Measurements from ENCODE around the gene GMDS. TPM values are rescaled to one million over a fixed set of nuclear protein-coding genes. Genes with fewer than 3 reads are reported as not detected.

GMDS gene
- total RNA-seq, 1 donor from 2014 or later = 30.1 TPM

- ATAC-seq (ENCODE audit: low read depth) (no peak), DNase-seq (no peak)
- Mint-ChIP-seq H3K36me3 (ENCODE audit: low read depth) (peaks cover 10% of the 10 kb centered on the region), H3K27me3 (no peaks in the 10 kb centered on the region), H3K9me3 (peaks cover 19% of the 10 kb centered on the region), H3K4me3 (no peak overlapping the region), H3K4me1 (no peaks in the 10 kb centered on the region), H3K27ac (no peak overlapping the region)
- ChIA-PET CTCF (no interaction called here), POLR2A (interaction anchor here (0.7 kb wide), 1 partner anchor 141 kb away, joined by 3 read pairs; no protein-coding TSS in a partner anchor)
- intact Hi-C loops (cut with micrococcal nuclease) = no loop called here
- no peak for TF ChIP-seq CTCF (IDR thresholded peaks at IDR 0.05)
Observed at GRCh38 chr6:1749041-1749440, 496.4 kb downstream of the GMDS start.

- Mint-ChIP-seq H3K4me1 (no peaks in the 10 kb centered on the region), H3K27me3 (no peaks in the 10 kb centered on the region)
- intact Hi-C loops (cut with micrococcal nuclease) = no loop called here
Observed at GRCh38 chr6:1747531-1747930, 497.9 kb downstream of the GMDS start.

DNA sequence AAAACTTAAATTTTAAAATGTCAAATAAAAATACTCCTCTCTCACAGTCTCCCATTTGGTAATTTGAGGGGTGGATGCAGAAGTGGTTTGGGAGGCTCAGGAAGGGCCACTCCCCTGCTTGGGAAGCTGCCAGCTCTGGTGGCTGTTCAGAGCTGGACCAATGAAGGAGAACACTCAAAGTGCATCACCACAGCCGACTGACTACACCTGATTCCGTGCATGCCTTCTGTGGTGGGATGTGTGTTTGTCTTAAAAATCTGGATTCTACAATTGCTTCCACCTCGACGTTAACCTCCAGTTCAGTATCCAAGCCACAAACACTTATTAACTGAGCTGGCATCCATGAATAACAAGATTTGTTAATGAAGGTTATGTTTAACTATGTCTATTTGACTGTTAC lies 498.4 kb downstream of the GMDS start:
- Mint-ChIP-seq H3K4me1 (no peaks in the 10 kb centered on the region), H3K27me3 (no peaks in the 10 kb centered on the region), H3K4me3 (no peak overlapping the region), H3K9me3 (peaks cover 3% of the 10 kb centered on the region), H3K27ac (no peak overlapping the region), H3K36me3 (ENCODE audit: low read depth) (peaks cover 3% of the 10 kb centered on the region)
- ATAC-seq (ENCODE audit: low read depth) (no peak), DNase-seq (no peak)
- ChIA-PET CTCF (no interaction called here), POLR2A (no interaction called here)
- no peak for TF ChIP-seq CTCF (IDR thresholded peaks at IDR 0.05)
- intact Hi-C loops (cut with micrococcal nuclease) = no loop called here

More at GRCh38 chr6:1747531-1747930, 497.9 kb downstream of the GMDS start:
- CTCF ChIA-PET = no interaction called here
- Mint-ChIP-seq H3K27ac (no peak overlapping the region), H3K9me3 (peaks cover 9% of the 10 kb centered on the region), H3K4me3 (no peak overlapping the region), H3K36me3 (ENCODE audit: low read depth) (peaks cover 7% of the 10 kb centered on the region)
- no peak for TF ChIP-seq CTCF (IDR thresholded peaks at IDR 0.05)
- DNase-seq (no peak), ATAC-seq (ENCODE audit: low read depth) (no peak)
- POLR2A ChIA-PET = no interaction called here

DNA sequence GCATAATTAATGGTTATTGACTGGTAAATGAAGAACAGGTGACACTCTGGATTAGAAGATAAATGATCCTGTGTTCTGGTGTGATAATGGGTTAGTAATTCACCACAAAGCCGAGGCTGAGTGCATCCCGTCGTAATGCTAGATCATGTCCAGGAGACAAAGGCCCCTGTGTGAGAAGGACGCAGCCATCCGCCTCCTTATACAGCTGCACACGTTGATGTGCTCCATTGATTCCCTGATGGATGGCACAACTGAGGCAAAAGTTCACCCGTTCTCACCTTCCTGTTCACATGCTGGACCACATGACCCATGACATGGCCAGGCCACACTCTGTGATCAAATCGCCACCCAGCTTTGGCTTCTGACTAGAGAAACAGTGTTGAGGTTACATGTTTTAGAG lies 499.6 kb downstream of the GMDS start:
- Mint-ChIP-seq H3K27me3 (no peaks in the 10 kb centered on the region), H3K4me3 (no peak overlapping the region), H3K27ac (no peak overlapping the region), H3K36me3 (ENCODE audit: low read depth) (no peaks in the 10 kb centered on the region), H3K4me1 (peaks cover 6% of the 10 kb centered on the region), H3K9me3 (no peaks in the 10 kb centered on the region)
- ATAC-seq (ENCODE audit: low read depth) (no peak), DNase-seq (no peak)
- intact Hi-C loops (cut with micrococcal nuclease) = no loop called here
- POLR2A ChIA-PET = no interaction called here
- TF ChIP-seq CTCF (IDR thresholded peaks at IDR 0.05) = no peak
- CTCF ChIA-PET = no interaction called here

DNA sequence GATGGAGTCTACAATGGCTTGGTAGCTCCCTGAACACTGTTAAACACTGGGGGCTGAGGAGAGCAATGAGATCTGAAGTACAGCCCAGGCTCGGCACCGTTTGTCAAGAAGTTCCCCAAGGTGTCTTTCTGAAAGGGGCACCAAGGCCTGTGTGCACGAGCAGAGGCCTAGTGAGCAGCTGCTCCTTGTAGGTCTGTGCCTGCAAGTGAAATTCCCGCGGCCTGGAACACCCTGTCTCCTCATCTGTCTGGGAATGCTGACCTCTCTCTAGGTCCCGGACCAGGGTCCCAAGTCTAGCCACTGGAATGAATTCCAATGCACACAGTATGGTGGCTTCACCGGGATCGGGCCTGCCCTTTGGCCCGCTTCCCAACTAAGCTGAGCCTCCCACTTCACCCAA lies 500.9 kb downstream of the GMDS start:
- POLR2A ChIA-PET = no interaction called here

More for the DNA sequence above, 500.9 kb downstream of the GMDS start:
- no peak for TF ChIP-seq CTCF (IDR thresholded peaks at IDR 0.05)
- DNase-seq (no peak), ATAC-seq (ENCODE audit: low read depth) (no peak)
- Mint-ChIP-seq H3K27ac (no peak overlapping the region), H3K4me3 (no peak overlapping the region), H3K36me3 (ENCODE audit: low read depth) (no peaks in the 10 kb centered on the region), H3K4me1 (peaks cover 11% of the 10 kb centered on the region), H3K27me3 (no peaks in the 10 kb centered on the region), H3K9me3 (no peaks in the 10 kb centered on the region)
- CTCF ChIA-PET = no interaction called here
- intact Hi-C loops (cut with micrococcal nuclease) = no loop called here
